HEK293T (cell line): ENCODE measurements around the gene ZSCAN20.

Experiments used
- ARNT ChIP-seq: fragments of 450-650 bp; IDR thresholded peaks from 2 replicates; pipeline ENCODE4 v1.6.1; 2017; ENCODE audit warnings: mild to moderate bottlenecking
- BHLHE40 ChIP-seq: fragments of 450-650 bp; IDR thresholded peaks from 2 replicates; pipeline ENCODE4 v1.6.1; 2016; ENCODE audit warnings: mild to moderate bottlenecking, moderate library complexity, borderline replicate concordance
- CTBP1 ChIP-seq: fragments of 450-650 bp; IDR thresholded peaks from 2 replicates; pipeline ENCODE4 v1.6.1; 2016; ENCODE audit warnings: borderline replicate concordance
- ELF4 ChIP-seq: fragments of 450-650 bp; IDR thresholded peaks from 2 replicates; pipeline ENCODE4 v1.6.1; 2017; ENCODE audit warnings: antibody characterized with exemption
- FOXA1 ChIP-seq: fragments of 450-650 bp; IDR thresholded peaks from 2 replicates; pipeline ENCODE4 v1.6.1; 2016; ENCODE audit warnings: mild to moderate bottlenecking
- FOXK2 ChIP-seq: fragments of 450-650 bp; IDR thresholded peaks from 2 replicates; pipeline ENCODE4 v1.6.1; 2016; ENCODE audit warnings: mild to moderate bottlenecking
- FOXM1 ChIP-seq: fragments of 450-650 bp; IDR thresholded peaks from 2 replicates; pipeline ENCODE4 v1.6.1; 2017; ENCODE audit warnings: mild to moderate bottlenecking, borderline replicate concordance
- HDGF ChIP-seq: fragments of 450-650 bp; IDR thresholded peaks from 2 replicates; pipeline ENCODE4 v1.6.1; 2017; ENCODE audit warnings: antibody characterized with exemption, borderline replicate concordance
- L3MBTL2 ChIP-seq: fragments of 450-650 bp; conservative IDR thresholded peaks from 2 replicates; pipeline ENCODE4 v1.6.1; 2016; ENCODE audit warnings: mild to moderate bottlenecking
- NFRKB ChIP-seq: fragments of 450-650 bp; IDR thresholded peaks from 2 replicates; pipeline ENCODE4 v1.6.1; 2016; ENCODE audit warnings: mild to moderate bottlenecking, moderate library complexity
- SP1 ChIP-seq: fragments of 450-650 bp; IDR thresholded peaks from 2 replicates; pipeline ENCODE4 v1.6.1; 2017
- TARDBP ChIP-seq: fragments of 450-650 bp; IDR thresholded peaks from 2 replicates; pipeline ENCODE4 v1.6.1; 2016
- ZNF384 ChIP-seq: fragments of 450-650 bp; IDR thresholded peaks from 2 replicates; pipeline ENCODE4 v1.6.1; 2016

- TF ChIP-seq FOXM1 (no peak), CTBP1 (no peak), SP1 (no peak), HDGF (no peak), L3MBTL2 (no peak), FOXA1 (no peak), TARDBP (no peak), BHLHE40 (no peak), FOXK2 (no peak), NFRKB (no peak), ARNT (no peak), ELF4 (no peak), ZNF384 (no peak)
These were observed 12.3 kb upstream of the ZSCAN20 start for GRCh38 chr1:33460144-33460543.
